WTC11 (cell line): Measurements from ENCODE around the gene S100PBP. TPM values are rescaled to one million over a fixed set of nuclear protein-coding genes. Genes with fewer than 3 reads are reported as not detected.
A peak's percentile ranks its signal among the peaks of the same experiment; 100 is the strongest.

ENCODE experiments used
- ATAC-seq: fragments of 200-7000 bp; cut with Tn5 transposase; 2 replicates; pipeline ENCODE4 v1.10.0; 2021; ENCODE audit warnings: mild to moderate bottlenecking, moderate library complexity
- CTCF ChIA-PET: fragments of 300-600 bp; sonication (Branson Sonifier 250); formaldehyde crosslinking; loops from one replicate; lab custom pipeline; 2021; ENCODE audit warnings: antibody characterized with exemption; lab: Charles Lee
- POLR2A ChIA-PET: fragments of 350-600 bp; sonication (Branson Sonifier 250); formaldehyde crosslinking; loops from one replicate; lab custom pipeline; 2021; ENCODE audit warnings: antibody characterized with exemption; lab: Charles Lee
- DNase-seq: peaks from one replicate; pipeline ENCODE4 v3.0.0; 2021; ENCODE audit warnings: low spot score
- H3K27ac Mint-ChIP-seq: 2 replicates; pipeline ENCODE4 v1.8.0; 2021; ENCODE audit warnings: mixed read lengths
- H3K27me3 Mint-ChIP-seq: 2 replicates; pipeline ENCODE4 v1.8.0; 2021; ENCODE audit warnings: low read depth, mild to moderate bottlenecking, moderate library complexity, mixed read lengths
- H3K36me3 Mint-ChIP-seq: 2 replicates; pipeline ENCODE4 v1.8.0; 2021; ENCODE audit warnings: mixed read lengths
- H3K4me1 Mint-ChIP-seq: 2 replicates; pipeline ENCODE4 v1.8.0; 2022; ENCODE audit warnings: mixed read lengths
- H3K4me3 Mint-ChIP-seq: 2 replicates; pipeline ENCODE4 v1.8.0; 2021; ENCODE audit warnings: mild to moderate bottlenecking, moderate library complexity, mixed read lengths
- H3K9me3 Mint-ChIP-seq: 2 replicates; pipeline ENCODE4 v1.8.0; 2021; ENCODE audit warnings: mixed read lengths
- CDX4 ChIP-seq: fragments of 250-450 bp; sonication (Bioruptor Pico); IDR thresholded peaks from 2 replicates; pipeline ENCODE4 v1.9.0; 2021; ENCODE audit warnings: moderate library complexity, mild to moderate bottlenecking, inconsistent platforms, borderline replicate concordance
- ESRRA ChIP-seq: sonication (generic); formaldehyde crosslinking; IDR thresholded peaks from 2 replicates; pipeline ENCODE4 v1.8.1; 2022; ENCODE audit warnings: mild to moderate bottlenecking, missing genetic modification reagents, borderline replicate concordance
- IRF1 ChIP-seq: sonication (generic); formaldehyde crosslinking; IDR thresholded peaks from 2 replicates; pipeline ENCODE4 v1.8.0; 2023; ENCODE audit warnings: missing genetic modification reagents
- JAZF1 ChIP-seq: fragments of 250-450 bp; sonication (Bioruptor Pico); IDR thresholded peaks from 2 replicates; pipeline ENCODE4 v1.9.0; 2021; ENCODE audit warnings: moderate library complexity, mild to moderate bottlenecking, inconsistent platforms
- MAX ChIP-seq: sonication (generic); formaldehyde crosslinking; IDR thresholded peaks from 2 replicates; pipeline ENCODE4 v1.8.0; 2022; ENCODE audit warnings: mild to moderate bottlenecking, missing genetic modification reagents
- NFATC4 ChIP-seq: fragments of 250-450 bp; sonication (Bioruptor Pico); IDR thresholded peaks from 2 replicates; pipeline ENCODE4 v1.9.0; 2021; ENCODE audit warnings: mild to moderate bottlenecking
- SP1 ChIP-seq: sonication (generic); formaldehyde crosslinking; conservative IDR thresholded peaks from 2 replicates; pipeline ENCODE4 v1.8.1; 2022; ENCODE audit warnings: missing genetic modification reagents
- ZNF219 ChIP-seq: sonication (generic); formaldehyde crosslinking; IDR thresholded peaks from 2 replicates; pipeline ENCODE4 v1.8.0; 2023; ENCODE audit warnings: missing genetic modification reagents, mild to moderate bottlenecking, borderline replicate concordance
- ZNF423 ChIP-seq: fragments of 250-450 bp; sonication (Bioruptor Pico); IDR thresholded peaks from 2 replicates; pipeline ENCODE4 v2.1.2; 2022; ENCODE audit warnings: mild to moderate bottlenecking, moderate library complexity
- ZNF425 ChIP-seq: fragments of 250-450 bp; sonication (Bioruptor Pico); conservative IDR thresholded peaks from 2 replicates; pipeline ENCODE4 v1.9.0; 2021; ENCODE audit warnings: mild to moderate bottlenecking
- total RNA-seq: library from RNA; stranded (reverse); gene quantifications from 3 replicates; pipeline ENCODE4 v1.2.3, GENCODE V29; 2021
- TF ChIP-seq, protein P1 (sequence below): sonication (generic); formaldehyde crosslinking; IDR thresholded peaks from 2 replicates; pipeline ENCODE4 v1.8.1; 2022; ENCODE audit warnings: low read depth, missing genetic modification reagents, borderline replicate concordance

S100PBP gene
- total RNA-seq, 1 experiment from 2014 or later: 62.9 TPM

DNA sequence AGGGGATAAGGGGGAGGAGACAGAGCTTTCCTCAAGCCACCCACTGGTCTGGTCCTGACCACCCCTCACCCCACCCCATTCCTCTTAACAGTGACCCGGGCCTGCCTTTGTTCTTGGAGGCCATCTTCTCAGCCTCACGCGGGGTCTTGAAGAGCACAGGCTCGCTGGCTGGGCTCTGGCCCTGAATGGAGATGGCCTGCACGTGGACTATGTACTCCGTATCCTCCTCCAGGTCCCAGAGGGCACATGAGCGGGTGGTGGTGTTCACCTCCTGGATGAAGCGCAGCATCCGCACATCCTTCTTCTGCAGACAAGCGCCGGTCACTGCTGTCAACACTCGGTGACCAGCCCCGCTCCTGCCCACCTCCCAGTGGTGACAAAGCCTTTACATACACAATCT is 50.6 kb downstream of the S100PBP start:
- POLR2A ChIA-PET: no interaction called here
- no peaks in the 10 kb centered on the region for H3K36me3 Mint-ChIP-seq
- CTCF ChIA-PET: no interaction called here
- no peaks in the 10 kb centered on the region for H3K9me3 Mint-ChIP-seq
- ATAC-seq (no peak), DNase-seq (no peak)
- peaks cover 24% of the 10 kb centered on the region for H3K4me1 Mint-ChIP-seq
- TF ChIP-seq JAZF1 (no peak), MAX (CRISPR knock-in tag) (no peak), SP1 (CRISPR knock-in tag) (no peak), IRF1 (no peak), ZNF425 (CRISPR knock-in tag) (no peak)
- TF ChIP-seq, protein P1, sequence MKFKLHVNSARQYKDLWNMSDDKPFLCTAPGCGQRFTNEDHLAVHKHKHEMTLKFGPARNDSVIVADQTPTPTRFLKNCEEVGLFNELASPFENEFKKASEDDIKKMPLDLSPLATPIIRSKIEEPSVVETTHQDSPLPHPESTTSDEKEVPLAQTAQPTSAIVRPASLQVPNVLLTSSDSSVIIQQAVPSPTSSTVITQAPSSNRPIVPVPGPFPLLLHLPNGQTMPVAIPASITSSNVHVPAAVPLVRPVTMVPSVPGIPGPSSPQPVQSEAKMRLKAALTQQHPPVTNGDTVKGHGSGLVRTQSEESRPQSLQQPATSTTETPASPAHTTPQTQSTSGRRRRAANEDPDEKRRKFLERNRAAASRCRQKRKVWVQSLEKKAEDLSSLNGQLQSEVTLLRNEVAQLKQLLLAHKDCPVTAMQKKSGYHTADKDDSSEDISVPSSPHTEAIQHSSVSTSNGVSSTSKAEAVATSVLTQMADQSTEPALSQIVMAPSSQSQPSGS (CRISPR knock-in tag): no peak
- no peak overlapping the region for H3K27ac Mint-ChIP-seq
- no peak overlapping the region for H3K4me3 Mint-ChIP-seq
- peaks cover 39% of the 10 kb centered on the region for H3K27me3 Mint-ChIP-seq

DNA sequence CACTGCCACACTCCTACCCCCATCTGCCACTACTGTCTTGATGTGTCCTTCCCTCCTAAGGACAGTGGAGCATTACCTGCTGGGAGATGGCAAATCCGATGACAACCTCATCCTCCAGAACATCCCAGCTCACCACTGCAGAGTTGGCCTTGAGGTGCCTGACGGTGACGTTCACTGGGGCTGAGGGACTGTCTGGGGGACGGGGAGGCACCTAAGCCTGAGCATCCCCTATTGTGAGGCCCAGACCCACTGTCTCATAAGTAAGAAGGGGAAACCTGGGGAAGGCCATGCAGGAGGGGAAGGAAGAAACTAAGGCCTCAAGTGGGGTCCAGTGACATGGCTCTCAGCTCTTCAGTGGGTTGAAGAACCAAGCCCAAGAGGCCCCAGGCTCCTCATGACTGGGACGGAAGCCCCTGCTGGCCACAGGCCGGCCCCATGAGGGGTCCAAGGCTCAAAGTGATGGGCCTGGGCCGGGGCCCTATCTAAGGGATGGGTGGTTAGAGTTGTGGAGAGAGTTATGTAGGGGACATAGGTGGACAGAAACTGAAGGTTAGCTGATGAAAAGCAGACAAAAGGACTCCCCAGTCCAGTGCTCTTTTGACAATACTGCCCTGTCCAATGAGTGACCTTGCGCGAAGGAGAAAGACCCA is 51.5 kb downstream of the S100PBP start:
- no peak for DNase-seq
- no peaks in the 10 kb centered on the region for H3K36me3 Mint-ChIP-seq
- H3K9me3 Mint-ChIP-seq: no peaks in the 10 kb centered on the region
- peaks cover 24% of the 10 kb centered on the region for H3K4me1 Mint-ChIP-seq
- peak overlapping the region; percentile 76; the same call in 1 of the 2 replicates for H3K4me3 Mint-ChIP-seq
- no peak overlapping the region for H3K27ac Mint-ChIP-seq
- ATAC-seq: no peak
- ChIA-PET CTCF (interaction anchor here (1.8 to 4.6 kb wide), 3 partner anchors 17 to 156 kb away, joined by 6 to 45 read pairs (median 31); partner anchors contain the start of gene HPCA), POLR2A (no interaction called here)
- TF ChIP-seq ESRRA (CRISPR knock-in tag) (no peak), ZNF219 (CRISPR knock-in tag) (no peak), CDX4 (CRISPR knock-in tag) (no peak)
- H3K27me3 Mint-ChIP-seq: peaks cover 39% of the 10 kb centered on the region

DNA sequence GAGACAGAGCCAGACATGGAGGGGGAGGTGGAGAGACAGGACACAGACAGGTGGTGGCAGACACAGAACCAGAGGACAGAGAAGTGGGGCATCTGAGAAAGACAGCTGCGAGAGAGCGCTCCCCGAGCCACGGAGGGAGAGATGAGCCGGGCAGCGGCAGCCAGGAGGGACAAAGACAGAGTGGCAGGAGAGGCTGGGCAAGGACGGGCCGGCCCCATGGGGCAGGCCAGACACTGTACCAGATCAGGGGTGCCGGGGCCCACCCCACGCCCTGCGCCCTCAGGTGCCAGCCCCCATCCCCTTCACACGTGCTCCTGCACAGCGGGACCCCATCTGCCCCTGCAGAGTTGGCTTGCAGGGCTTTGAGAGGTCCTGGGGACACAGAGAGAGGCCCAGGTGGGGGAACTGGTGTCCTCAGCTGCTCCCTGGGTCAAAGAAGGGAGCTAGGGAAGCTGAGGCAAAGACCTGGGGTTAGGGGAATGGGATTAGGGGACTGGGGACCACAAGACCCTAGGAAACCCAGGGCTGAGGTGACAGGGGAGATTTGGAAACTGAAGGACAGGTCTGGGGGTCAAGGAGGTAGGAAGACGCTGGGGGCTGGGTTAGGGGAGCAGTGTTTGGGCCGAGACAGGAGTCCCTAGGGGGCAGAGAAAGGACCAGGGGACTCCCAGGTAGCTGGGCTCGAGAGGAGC is 52.6 kb downstream of the S100PBP start:
- peak; percentile 3; the same call in 1 of the 2 replicates for ATAC-seq
- H3K4me3 Mint-ChIP-seq: peak overlapping the region; percentile 76
- peaks cover 24% of the 10 kb centered on the region for H3K4me1 Mint-ChIP-seq
- POLR2A ChIA-PET: no interaction called here
- peaks cover 39% of the 10 kb centered on the region for H3K27me3 Mint-ChIP-seq
- H3K36me3 Mint-ChIP-seq: no peaks in the 10 kb centered on the region
- H3K9me3 Mint-ChIP-seq: no peaks in the 10 kb centered on the region
- TF ChIP-seq NFATC4 (CRISPR knock-in tag): no peak
- TF ChIP-seq ZNF423 (CRISPR knock-in tag): peak; percentile 60; the same call in 1 of the 2 replicates
- no peak for TF ChIP-seq SP1 (CRISPR knock-in tag)
- H3K27ac Mint-ChIP-seq: no peak overlapping the region
- no peak for DNase-seq
- CTCF ChIA-PET: interaction anchor here (1.8 to 4.6 kb wide), 4 partner anchors 16 to 158 kb away, joined by 6 to 45 read pairs (median 21); partner anchors contain the start of gene HPCA
